NT2/D1 (cell line): ENCODE data around the gene KAZN.

Experiments
- YY1 ChIP-seq: IDR thresholded peaks from 2 replicates; pipeline ENCODE4 v1.6.1; 2011; ENCODE audit not compliant: insufficient read length, insufficient read depth
- ZNF274 ChIP-seq: IDR thresholded peaks from 2 replicates; pipeline ENCODE4 v1.6.1; 2011; ENCODE audit warnings: mild to moderate bottlenecking, low read depth, low read length

- TF ChIP-seq ZNF274 (no peak), YY1 (no peak)
These were observed 180.0 kb downstream of the KAZN start for GRCh38 chr1:14778541-14778897.
